SK-N-SH treated with all-trans-retinoic acid at 6 μM for 48 hours (cell line): ENCODE data around the gene PIN4.

Source experiments
- ATAC-seq: fragments of 200-7000 bp; cut with Tn5 transposase; 3 replicates; pipeline ENCODE4 v1.9.1; 2020; ENCODE audit warnings: mild to moderate bottlenecking, moderate library complexity
- BACH2 ChIP-seq: fragments of 250-450 bp; sonication (Bioruptor Pico); IDR thresholded peaks from 2 replicates; pipeline ENCODE4 v1.9.0; 2021; ENCODE audit warnings: mild to moderate bottlenecking, borderline replicate concordance
- CSDC2 ChIP-seq: fragments of 250-450 bp; sonication (Bioruptor Pico); IDR thresholded peaks from 2 replicates; pipeline ENCODE4 v1.5.0; 2020; ENCODE audit warnings: mild to moderate bottlenecking, moderate library complexity
- CSRNP3 ChIP-seq: fragments of 250-450 bp; sonication (Bioruptor Pico); IDR thresholded peaks from 2 replicates; pipeline ENCODE4 v1.5.1; 2021; ENCODE audit warnings: mild to moderate bottlenecking, moderate library complexity
- GLIS3 ChIP-seq: fragments of 250-450 bp; sonication (Bioruptor Pico); IDR thresholded peaks from 2 replicates; pipeline ENCODE4 v1.5.0; 2020; ENCODE audit warnings: mild to moderate bottlenecking, moderate library complexity
- ISL1 ChIP-seq: fragments of 250-450 bp; sonication (Bioruptor Pico); IDR thresholded peaks from 2 replicates; pipeline ENCODE4 v2.1.2; 2022; ENCODE audit warnings: mild to moderate bottlenecking, moderate library complexity
- OSR1 ChIP-seq: fragments of 250-450 bp; sonication (Bioruptor Pico); IDR thresholded peaks from 2 replicates; pipeline ENCODE4 v1.8.0; 2022; ENCODE audit warnings: moderate library complexity, mild to moderate bottlenecking, inconsistent platforms
- PATZ1 ChIP-seq: fragments of 250-450 bp; sonication (Bioruptor Pico); IDR thresholded peaks from 2 replicates; pipeline ENCODE4 v1.8.0; 2020; ENCODE audit warnings: mild to moderate bottlenecking, moderate library complexity, borderline replicate concordance
- POU6F1 ChIP-seq: fragments of 250-450 bp; sonication (Bioruptor Pico); IDR thresholded peaks from 2 replicates; pipeline ENCODE4 v1.8.0; 2021; ENCODE audit warnings: low read depth, mild to moderate bottlenecking, moderate library complexity, borderline replicate concordance
- PPARA ChIP-seq: fragments of 250-450 bp; sonication (Bioruptor Pico); IDR thresholded peaks from 2 replicates; pipeline ENCODE4 v1.5.0; 2020; ENCODE audit warnings: mild to moderate bottlenecking, borderline replicate concordance
- RARB ChIP-seq: fragments of 250-450 bp; sonication (Bioruptor Pico); IDR thresholded peaks from 2 replicates; pipeline ENCODE4 v1.8.0; 2021; ENCODE audit warnings: mild to moderate bottlenecking, moderate library complexity
- SNAI2 ChIP-seq: fragments of 250-450 bp; sonication (Bioruptor Pico); IDR thresholded peaks from 2 replicates; pipeline ENCODE4 v1.5.0; 2020; ENCODE audit warnings: mild to moderate bottlenecking, moderate library complexity
- TCF4 ChIP-seq: fragments of 250-450 bp; sonication (Bioruptor Pico); IDR thresholded peaks from 2 replicates; pipeline ENCODE4 v1.8.0; 2021; ENCODE audit warnings: mild to moderate bottlenecking, moderate library complexity, borderline replicate concordance
- TOX ChIP-seq: fragments of 250-450 bp; sonication (Bioruptor Pico); IDR thresholded peaks from 2 replicates; pipeline ENCODE4 v1.8.0; 2021; ENCODE audit warnings: mild to moderate bottlenecking, moderate library complexity, borderline replicate concordance
- TSHZ2 ChIP-seq: fragments of 250-450 bp; sonication (Bioruptor Pico); IDR thresholded peaks from 2 replicates; pipeline ENCODE4 v1.5.0; 2020; ENCODE audit warnings: mild to moderate bottlenecking, moderate library complexity
- ZC3H10 ChIP-seq: fragments of 250-450 bp; sonication (Bioruptor Pico); IDR thresholded peaks from 2 replicates; pipeline ENCODE4 v1.5.1; 2021; ENCODE audit warnings: mild to moderate bottlenecking, moderate library complexity
- ZFP3 ChIP-seq: fragments of 250-450 bp; sonication (Bioruptor Pico); IDR thresholded peaks from 2 replicates; pipeline ENCODE4 v1.5.0; 2020; ENCODE audit warnings: mild to moderate bottlenecking, moderate library complexity
- ZFP30 ChIP-seq: fragments of 450-650 bp; formaldehyde crosslinking; IDR thresholded peaks from 2 replicates; pipeline ENCODE4 v1.5.0; 2022; ENCODE audit warnings: mild to moderate bottlenecking, moderate library complexity
- ZNF565 ChIP-seq: fragments of 450-650 bp; formaldehyde crosslinking; conservative IDR thresholded peaks from 2 replicates; pipeline ENCODE4 v1.5.0; 2020; ENCODE audit warnings: low read depth, mild to moderate bottlenecking, moderate library complexity
- ZNF70 ChIP-seq: fragments of 450-650 bp; formaldehyde crosslinking; IDR thresholded peaks from 2 replicates; pipeline ENCODE4 v1.5.0; 2020; ENCODE audit warnings: mild to moderate bottlenecking, moderate library complexity

Gene PIN4

GRCh38 chrX:72201836-72202536 is 20.4 kb downstream of the PIN4 start:
- ATAC-seq, result peak; percentile 94
- TF ChIP-seq TCF4 (CRISPR knock-in tag) (no peak), PPARA (CRISPR knock-in tag) (no peak), BACH2 (CRISPR knock-in tag) (no peak), ISL1 (no peak), SNAI2 (CRISPR knock-in tag) (no peak), ZFP3 (no peak)

GRCh38 chrX:72202792-72203401 is 21.3 kb downstream of the PIN4 start:
- ATAC-seq, result no peak
- no peak for TF ChIP-seq RARB
- TF ChIP-seq TCF4 (CRISPR knock-in tag), result no peak

GRCh38 chrX:72203421-72203820 is 21.9 kb downstream of the PIN4 start:
- no peak for TF ChIP-seq OSR1 (CRISPR knock-in tag)
- no peak for TF ChIP-seq CSDC2
- no peak for TF ChIP-seq GLIS3 (CRISPR knock-in tag)
- no peak for TF ChIP-seq ZFP30 (CRISPR knock-in tag)
- no peak for TF ChIP-seq POU6F1 (CRISPR knock-in tag)
- TF ChIP-seq BACH2 (CRISPR knock-in tag), result no peak
- TF ChIP-seq ZC3H10 (CRISPR knock-in tag), result no peak
- TF ChIP-seq RARB, result no peak
- no peak for TF ChIP-seq PATZ1
- no peak for TF ChIP-seq SNAI2 (CRISPR knock-in tag)
- TF ChIP-seq ZFP3, result no peak
- TF ChIP-seq TOX (CRISPR knock-in tag), result no peak
- no peak for TF ChIP-seq ZNF565 (CRISPR knock-in tag)
- no peak for TF ChIP-seq TCF4 (CRISPR knock-in tag)
- no peak for TF ChIP-seq ZNF70 (CRISPR knock-in tag)
- no peak for TF ChIP-seq TSHZ2 (CRISPR knock-in tag)
- no peak for TF ChIP-seq CSRNP3 (CRISPR knock-in tag)
- no peak for ATAC-seq

GRCh38 chrX:72205706-72206105 is 24.1 kb downstream of the PIN4 start:
- ATAC-seq, result no peak
- TF ChIP-seq TCF4 (CRISPR knock-in tag) (no peak), ZFP3 (no peak), ZNF565 (CRISPR knock-in tag) (no peak), ZNF70 (CRISPR knock-in tag) (no peak)
